ENCODE results near the gene IRS1.
"Not testable (repeated sequence)": the region's sequence is repeated elsewhere in the genome, so short reads cannot be mapped to it uniquely, and the experiment has no call there.

Gene IRS1

GRCh38 chr2:226799211-226799975 lies at the start of gene IRS1:
IRS1 (minus strand) TSS chr2:226799820; CDS start chr2:226798738, 1,082 bp downstream.
- no peak for DNase-seq (ENCODE audit: low spot score)

DNA sequence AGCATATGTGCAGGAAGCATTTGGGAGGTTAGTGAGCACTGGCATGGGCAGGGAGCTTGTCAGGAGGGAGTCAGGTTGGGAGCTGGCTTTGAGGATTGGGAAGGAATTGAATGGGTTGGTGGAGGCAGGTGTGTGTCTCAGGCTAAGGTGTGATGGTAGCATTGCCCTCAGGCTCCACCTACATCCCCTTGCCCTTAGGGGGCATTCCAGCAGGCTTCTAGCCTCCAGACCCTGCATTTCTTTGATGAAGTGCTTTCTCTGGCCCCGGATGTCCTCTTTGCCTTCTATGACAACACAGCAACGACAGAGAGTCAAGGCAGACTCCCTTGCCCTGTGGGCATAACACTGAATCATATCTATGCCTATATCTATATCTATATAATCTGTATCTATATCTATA lies 49.7 kb upstream of the IRS1 start:
- DNase-seq (ENCODE audit: low spot score): no peak

DNA sequence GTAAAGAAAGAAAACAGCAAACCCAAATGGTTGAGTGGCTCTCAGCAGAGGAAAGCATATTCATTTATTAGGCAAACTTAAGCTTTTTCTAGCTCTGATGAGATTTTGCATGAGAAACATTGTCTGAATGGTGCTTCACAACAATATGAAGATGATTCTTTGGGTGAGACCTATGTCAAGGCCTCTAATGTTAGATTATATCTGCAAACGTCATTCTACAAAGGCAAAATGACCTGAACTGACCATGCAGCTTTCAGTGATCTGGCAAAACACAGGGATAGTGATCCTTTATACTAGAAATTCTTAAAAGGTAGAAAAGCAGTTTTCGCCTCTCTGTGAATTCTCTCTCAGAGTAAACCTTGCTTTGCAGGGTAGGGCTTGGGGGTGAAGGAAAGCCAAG lies 47.9 kb upstream of the IRS1 start:
- no peak for DNase-seq (ENCODE audit: low spot score)

DNA sequence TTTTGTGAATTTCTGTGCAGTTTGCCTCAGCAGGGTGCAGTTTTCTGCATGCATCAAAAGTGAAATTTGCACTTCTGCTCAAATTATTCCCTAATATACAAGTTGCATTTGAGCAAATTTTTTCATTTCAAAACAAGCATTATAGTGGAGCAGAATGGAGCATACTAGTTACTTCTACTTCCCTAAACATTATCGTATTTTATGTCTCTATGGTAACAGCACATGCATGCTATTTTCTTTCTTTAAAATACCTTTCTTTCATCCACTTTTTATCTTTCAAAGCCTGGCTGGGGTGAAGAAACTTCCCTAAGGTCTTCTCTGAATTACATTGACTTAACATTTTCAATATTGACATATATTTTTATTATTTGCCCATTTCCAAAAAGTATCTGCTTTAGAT lies 47.5 kb upstream of the IRS1 start:
- DNase-seq (ENCODE audit: low spot score): no peak

- no peak for DNase-seq (ENCODE audit: low spot score)
Observed at GRCh38 chr2:226845386-226846116, 45.9 kb upstream of the IRS1 start.

DNA sequence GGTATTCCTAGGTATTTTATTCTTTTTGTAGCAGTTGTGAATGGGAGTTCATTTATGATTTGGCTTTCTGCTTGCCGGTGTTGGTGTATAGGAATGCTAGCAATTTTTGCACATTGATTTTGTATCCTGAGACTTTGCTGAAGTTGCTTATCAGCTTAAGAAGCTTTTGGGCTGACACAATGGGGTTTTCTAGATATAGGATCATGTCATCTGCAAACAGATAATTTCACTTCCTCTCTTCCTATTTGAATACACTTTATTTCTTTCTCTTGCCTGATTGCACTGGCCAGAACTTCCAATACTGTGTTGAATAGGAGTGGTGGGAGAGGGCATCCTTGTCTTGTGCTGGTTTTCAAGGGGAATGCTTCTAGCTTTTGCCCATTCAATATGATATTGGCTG lies 43.4 kb upstream of the IRS1 start:
- DNase-seq (ENCODE audit: low spot score): not testable (repeated sequence)

GRCh38 chr2:226839951-226840350 lies 40.3 kb upstream of the IRS1 start:
- DNase-seq (ENCODE audit: low spot score): no peak

GRCh38 chr2:226839161-226839560 lies 39.5 kb upstream of the IRS1 start:
- no peak for DNase-seq (ENCODE audit: low spot score)

DNA sequence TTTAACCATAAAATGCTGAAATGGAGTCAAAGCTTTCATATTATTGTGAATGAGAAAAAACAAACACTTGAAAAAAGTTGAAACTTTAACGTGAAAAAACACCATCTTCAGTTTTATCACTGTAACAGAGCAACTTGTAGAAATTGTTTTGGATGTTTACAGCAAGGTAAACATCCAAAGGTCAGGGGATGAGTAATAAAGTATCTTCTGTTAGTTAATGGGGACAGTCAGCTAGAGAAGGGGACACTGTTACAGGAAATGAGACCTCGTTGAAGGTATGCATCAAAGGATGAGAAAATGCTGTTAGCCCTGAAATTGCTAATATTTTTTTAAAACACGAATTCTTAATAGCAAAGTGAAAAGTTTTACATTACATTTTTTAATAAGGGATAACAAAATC lies 39.1 kb upstream of the IRS1 start:
- DNase-seq (ENCODE audit: low spot score): no peak

DNA sequence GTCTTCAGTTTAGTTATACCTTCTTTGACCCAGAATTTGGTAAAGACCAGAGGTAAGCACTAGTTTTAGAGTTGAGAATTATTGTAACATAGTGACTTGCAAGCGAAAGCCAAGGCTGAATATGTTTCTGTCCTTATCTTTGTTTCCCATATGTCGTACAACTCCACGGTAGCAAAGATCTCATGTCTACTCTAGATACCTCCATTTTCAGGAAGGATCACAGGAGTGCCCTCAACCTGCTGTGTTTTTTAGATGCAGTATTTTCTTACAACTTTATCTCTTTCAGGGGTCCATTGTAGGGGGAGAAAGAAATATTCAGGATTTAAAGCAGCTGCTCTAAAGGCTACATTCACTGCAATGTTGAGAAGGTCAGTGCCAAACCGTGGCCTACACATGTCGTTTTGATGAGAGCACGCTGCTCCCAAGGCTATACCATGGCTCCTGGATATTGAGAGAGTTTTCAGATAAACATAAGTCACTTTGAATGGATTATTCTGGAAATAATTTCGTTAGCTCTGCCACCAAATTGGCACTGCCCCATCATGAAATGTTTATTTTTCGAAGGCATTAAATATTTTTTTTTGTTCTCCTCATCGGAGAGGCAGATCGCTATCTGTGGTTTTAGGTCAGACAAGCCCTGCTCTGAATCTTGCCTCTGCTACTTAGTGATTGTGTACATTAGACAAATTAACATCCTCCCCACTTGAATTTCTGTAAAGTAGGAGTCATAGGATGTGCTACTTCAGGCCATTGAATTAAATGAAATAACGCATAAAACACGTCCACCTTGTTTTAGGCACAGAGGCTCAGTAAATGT lies 38.4 kb upstream of the IRS1 start:
- no peak for DNase-seq (ENCODE audit: low spot score)

GRCh38 chr2:226837334-226837733 lies 37.7 kb upstream of the IRS1 start:
- DNase-seq (ENCODE audit: low spot score): no peak

GRCh38 chr2:226836548-226836885 lies 36.9 kb upstream of the IRS1 start:
- DNase-seq (ENCODE audit: low spot score): no peak

GRCh38 chr2:226835796-226836547 lies 36.4 kb upstream of the IRS1 start, which contains the start of gene RHBDD1:
RHBDD1 (plus strand) TSS chr2:226836054; CDS start chr2:226864694, 28,640 bp downstream.
- peak; percentile 84 for DNase-seq (ENCODE audit: low spot score)

GRCh38 chr2:226835420-226835795 lies 35.8 kb upstream of the IRS1 start:
- no peak for DNase-seq (ENCODE audit: low spot score)

DNA sequence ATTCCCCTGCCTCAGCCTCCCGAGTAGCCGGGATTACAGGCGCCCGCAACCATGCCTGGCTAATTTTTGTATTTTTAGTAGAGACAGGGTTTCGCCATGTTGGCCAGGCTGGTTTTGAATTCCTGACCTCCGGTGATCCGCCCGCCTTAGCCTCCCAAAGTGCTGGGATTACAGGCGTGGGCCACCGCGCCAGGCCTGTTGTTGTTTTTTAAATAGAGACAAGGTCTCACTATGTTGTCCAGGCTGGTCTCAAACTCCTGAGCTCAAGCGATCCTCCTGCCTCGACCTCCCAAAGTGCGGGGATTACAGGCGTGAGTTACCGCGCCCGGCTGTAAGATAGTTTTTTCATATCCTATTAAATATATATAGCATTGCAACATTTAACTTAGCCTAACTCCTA lies 35.3 kb upstream of the IRS1 start:
- DNase-seq (ENCODE audit: low spot score): not testable (repeated sequence)

DNA sequence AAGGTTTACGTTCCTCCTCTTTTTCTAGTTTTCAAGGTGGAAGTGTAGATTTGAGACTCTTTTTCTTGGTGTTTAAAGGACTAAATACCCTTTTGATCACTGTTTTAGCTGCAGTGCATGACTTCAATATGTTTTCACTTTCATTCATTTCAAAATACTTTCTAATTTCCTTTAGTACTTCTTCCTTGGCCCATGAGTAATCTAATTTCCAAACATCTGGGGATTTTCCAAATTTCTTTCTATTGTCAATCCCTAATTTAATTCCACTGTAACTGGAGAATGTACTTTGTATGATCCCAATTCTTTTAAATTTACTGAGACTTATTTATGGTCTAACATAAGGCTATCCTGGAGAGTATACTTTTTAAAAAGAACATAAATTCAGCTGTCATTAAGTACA lies 32.4 kb upstream of the IRS1 start:
- no peak for DNase-seq (ENCODE audit: low spot score)

DNA sequence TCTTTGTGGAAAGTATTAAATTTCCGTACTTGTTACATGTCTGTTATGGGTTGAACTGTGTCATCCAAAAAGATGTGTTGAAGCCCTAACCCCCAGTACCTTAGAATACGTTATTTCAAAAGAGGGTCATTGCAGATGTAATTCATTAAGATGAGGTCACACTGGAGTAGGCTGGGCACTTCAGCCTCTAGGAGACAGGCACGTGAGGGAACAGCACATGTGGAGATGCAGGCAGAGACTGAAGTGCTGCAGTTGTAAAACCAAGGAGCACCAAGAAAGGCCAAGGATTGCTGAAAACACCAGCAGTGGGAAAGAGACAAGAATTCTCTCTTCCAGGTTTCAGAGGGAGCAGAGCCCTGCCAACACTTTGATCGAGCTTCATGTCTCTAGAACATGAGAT lies 31.6 kb upstream of the IRS1 start:
- no peak for DNase-seq (ENCODE audit: low spot score)

DNA sequence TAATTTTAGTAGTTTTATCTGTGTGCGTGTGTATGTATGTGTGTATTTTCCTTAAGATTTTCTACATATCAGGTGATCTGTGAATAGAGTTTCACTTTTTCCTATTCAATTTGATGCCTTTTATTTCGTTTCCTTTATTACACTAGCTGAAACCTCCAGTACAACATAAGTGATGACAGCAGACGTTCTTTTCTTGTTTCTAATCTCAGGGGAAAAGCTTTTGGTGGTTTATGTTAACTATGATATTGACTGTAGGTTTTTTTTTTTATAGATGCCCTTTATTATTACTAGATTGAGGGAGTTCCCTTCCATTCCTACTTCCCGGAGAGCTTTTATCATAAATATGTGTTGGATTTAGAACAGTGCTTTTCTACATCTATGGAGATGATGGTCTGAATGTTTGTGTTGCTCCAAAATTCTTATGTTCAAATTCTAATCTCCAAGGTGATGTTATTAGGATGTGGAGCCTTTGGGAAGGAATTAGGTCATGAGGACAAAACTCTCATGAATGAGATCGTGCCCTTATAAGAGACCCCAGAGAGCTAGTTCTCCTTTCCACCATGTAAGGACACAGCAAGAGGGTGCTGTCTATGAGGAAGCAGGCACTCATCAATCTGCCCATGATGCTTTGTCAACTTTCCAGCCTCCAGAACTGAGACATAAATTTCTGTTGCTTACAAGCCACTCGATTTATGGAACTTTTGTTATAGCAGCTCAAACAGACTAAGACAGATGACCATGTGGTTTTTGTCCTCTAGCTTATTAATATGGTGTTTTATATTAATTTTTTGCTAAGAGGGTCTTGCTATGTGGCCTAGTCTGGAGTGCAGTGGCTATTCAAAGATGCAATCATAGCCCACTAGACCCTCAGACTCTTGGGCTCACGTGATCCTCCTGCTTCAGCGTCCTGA lies 30.4 kb upstream of the IRS1 start:
- DNase-seq (ENCODE audit: low spot score): no peak

GRCh38 chr2:226828191-226828590 lies 28.6 kb upstream of the IRS1 start:
- DNase-seq (ENCODE audit: low spot score): no peak

GRCh38 chr2:226825056-226825455 lies 25.4 kb upstream of the IRS1 start:
- no peak for DNase-seq (ENCODE audit: low spot score)

DNA sequence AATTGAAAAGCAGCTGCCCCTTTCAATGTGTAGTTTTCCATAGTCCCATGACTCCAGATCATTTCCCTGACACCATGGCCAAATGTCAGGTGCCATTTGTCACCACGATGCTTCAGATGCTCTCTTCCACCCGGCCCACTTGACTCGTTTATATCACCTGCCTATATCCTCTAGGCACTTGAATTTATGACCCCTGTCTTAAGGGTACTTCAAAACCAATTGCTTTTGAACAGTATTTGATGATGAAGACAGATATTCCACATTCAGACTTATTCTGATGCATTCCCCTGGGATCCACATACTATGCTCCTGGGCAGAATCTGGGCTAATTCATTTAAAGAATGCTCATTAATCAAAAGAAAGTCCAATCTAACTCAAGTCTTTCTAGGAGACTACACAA lies 19.3 kb upstream of the IRS1 start:
- no peak for DNase-seq (ENCODE audit: low spot score)

All from COLO829 (cell line).